ENCODE results near the gene OSBPL7. TPM values are rescaled to one million over a fixed set of nuclear protein-coding genes. Genes with fewer than 3 reads are reported as not detected.

Gene OSBPL7
- total RNA-seq, 1 donor = 6.9 TPM

DNA sequence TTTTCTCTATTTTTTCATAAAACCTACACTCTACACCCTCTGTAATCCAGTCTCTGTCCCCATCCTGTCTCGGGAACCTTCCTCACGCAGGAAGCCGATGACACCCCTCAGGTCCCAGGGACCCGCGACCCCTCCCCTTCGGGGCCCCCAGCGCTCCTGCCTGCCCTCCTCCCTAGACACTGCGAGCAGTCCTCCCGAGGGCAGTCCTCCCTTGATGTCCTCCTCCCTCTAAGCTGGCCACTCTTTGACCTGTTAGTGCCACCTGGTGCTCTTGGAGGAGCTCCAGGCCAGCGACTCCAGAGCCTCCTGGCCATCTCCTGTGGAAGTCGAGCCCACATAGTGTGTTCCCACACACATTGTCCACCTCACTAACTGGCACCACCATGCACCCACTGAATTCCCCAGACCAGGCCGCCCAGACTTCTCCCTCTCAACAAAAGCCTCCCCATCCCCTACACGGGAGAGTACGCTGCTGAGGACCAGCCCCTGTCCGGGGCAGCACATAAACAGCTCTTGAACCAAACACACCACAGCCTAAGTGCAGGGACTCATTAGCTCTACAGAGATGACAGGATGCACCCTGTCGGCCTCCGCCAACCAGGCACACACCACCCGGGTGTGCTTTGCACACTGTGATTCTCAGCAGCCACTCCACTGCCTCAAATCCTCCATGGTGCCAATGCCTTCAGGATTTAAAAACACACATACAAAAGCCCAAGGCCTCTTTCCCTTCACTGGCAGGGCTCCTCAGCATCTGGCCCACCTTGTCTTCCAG, 9.3 kb downstream of the OSBPL7 start:
- TF ChIP-seq, protein P1, sequence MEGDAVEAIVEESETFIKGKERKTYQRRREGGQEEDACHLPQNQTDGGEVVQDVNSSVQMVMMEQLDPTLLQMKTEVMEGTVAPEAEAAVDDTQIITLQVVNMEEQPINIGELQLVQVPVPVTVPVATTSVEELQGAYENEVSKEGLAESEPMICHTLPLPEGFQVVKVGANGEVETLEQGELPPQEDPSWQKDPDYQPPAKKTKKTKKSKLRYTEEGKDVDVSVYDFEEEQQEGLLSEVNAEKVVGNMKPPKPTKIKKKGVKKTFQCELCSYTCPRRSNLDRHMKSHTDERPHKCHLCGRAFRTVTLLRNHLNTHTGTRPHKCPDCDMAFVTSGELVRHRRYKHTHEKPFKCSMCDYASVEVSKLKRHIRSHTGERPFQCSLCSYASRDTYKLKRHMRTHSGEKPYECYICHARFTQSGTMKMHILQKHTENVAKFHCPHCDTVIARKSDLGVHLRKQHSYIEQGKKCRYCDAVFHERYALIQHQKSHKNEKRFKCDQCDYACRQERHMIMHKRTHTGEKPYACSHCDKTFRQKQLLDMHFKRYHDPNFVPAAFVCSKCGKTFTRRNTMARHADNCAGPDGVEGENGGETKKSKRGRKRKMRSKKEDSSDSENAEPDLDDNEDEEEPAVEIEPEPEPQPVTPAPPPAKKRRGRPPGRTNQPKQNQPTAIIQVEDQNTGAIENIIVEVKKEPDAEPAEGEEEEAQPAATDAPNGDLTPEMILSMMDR (IDR thresholded peaks at IDR 0.05; ENCODE audit: insufficient read depth, low read depth, low read length) = no peak
- H3K4me3 ChIP-seq (ENCODE audit: low read depth, low read length) = no peak overlapping the region
- DNase-seq (ENCODE audit: low read depth) = no peak

- TF ChIP-seq, protein P1 (IDR thresholded peaks at IDR 0.05; ENCODE audit: insufficient read depth, low read depth, low read length) = no peak
- DNase-seq (ENCODE audit: low read depth) = no peak
Measured at GRCh38 chr17:47811709-47812108, 9.9 kb downstream of the OSBPL7 start.

DNA sequence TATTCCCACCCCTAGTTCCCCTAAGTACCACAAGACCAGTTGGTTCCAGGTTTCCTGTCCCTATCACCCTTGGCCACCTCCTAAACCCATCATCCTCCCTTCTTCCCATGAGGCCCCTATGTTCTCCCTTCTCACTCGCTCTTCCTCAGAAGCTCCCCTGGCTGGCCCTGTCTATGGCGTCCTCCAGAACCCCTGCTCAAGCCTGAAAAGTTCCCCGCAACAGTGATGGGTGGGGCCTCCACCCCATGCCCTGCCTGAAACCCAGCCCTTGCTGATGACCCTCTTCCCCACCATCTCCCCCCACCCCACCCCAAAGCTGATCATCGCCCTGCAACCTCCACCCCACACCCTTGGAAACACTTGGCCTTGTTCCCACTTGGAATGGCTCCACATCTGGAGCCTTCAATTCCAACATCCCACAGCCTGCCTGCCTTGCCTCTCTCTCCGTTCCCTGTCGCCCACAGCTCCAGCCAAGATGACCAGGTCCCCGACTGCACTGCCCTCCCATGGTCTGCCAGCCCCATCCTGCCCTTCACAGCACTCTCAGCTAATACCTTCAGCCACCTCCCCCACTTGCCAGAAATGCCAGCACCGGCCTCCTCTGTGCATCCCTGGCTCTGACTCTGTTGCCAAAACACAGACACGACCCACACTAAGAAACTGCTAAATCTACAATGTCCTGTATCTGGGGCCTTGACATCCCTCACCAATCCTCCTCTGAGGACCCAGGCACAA, 10.5 kb downstream of the OSBPL7 start:
- no peak for DNase-seq (ENCODE audit: low read depth)
- TF ChIP-seq, protein P1 (IDR thresholded peaks at IDR 0.05; ENCODE audit: insufficient read depth, low read depth, low read length) = no peak
- H3K4me3 ChIP-seq (ENCODE audit: low read depth, low read length) = no peak overlapping the region

More at GRCh38 chr17:47811709-47812108, 9.9 kb downstream of the OSBPL7 start:
- no peak overlapping the region for H3K4me3 ChIP-seq (ENCODE audit: low read depth, low read length)

DNA sequence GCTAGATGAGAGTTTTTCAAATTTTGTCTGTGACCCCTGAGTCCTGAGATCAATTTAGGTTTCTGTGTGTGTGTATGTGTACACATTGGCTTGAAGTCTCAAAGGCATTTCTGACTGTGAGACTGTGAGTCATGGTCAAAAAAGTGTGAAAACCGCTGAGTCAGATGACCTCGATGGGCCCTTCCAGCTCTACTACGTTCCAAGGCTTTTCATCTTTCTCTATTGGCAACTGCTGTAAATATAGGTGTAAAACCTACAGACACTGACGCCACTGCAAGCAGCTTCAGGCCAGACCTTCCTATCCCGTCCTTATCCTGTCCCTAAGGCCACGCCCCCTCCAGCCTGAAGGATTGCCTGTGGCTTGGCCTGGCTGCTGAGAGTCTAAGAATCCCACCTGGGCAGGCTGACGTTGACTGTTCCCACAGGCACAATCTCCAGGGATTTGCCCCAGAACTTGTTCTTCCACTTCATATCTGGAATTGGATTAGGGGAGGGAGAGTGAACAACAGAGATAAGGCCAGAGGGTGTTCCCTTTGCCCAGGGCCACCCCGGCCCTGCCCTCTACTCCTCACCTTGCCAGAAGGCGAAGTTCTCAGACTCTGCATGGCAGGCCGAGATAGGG, 11.3 kb downstream of the OSBPL7 start:
- TF ChIP-seq, protein P1 (IDR thresholded peaks at IDR 0.05; ENCODE audit: insufficient read depth, low read depth, low read length) = no peak
- no peak overlapping the region for H3K4me3 ChIP-seq (ENCODE audit: low read depth, low read length)
- DNase-seq (ENCODE audit: low read depth) = peak; percentile 90

DNA sequence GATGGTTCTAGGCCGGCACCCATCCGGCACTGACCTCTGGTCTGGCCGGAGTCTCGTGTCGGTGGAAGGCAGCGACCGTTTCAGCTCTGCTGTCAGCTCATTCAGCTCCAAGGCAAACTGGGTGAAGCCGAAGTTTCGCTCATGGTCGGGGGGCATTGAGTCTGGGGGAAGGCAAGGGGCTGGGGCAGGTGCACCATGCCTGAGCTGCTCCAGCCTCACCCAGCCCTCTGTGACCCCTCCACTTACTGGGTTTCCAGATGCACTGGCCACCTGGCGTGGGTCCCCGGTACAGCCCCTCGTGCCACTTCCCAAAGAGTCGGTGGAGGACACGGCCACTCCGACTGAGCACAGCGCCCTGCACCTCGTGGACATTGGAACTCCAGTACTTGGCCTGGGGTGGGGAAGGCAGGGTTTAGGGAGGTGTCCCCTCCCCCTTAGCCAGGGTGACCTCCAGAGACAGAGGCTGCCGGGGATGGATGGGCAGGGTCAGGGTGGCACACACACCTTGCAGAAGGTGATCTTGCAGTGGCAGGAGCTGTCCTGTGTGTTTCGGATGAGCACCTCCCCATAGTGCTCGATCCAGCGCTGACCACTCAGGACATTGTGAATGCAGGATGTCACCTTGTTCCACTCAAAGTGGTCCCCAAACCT, 12.6 kb downstream of the OSBPL7 start:
- DNase-seq (ENCODE audit: low read depth) = no peak
- H3K4me3 ChIP-seq (ENCODE audit: low read depth, low read length) = no peak overlapping the region
- TF ChIP-seq, protein P1 (IDR thresholded peaks at IDR 0.05; ENCODE audit: insufficient read depth, low read depth, low read length) = no peak

GRCh38 chr17:47808036-47808829, 13.4 kb downstream of the OSBPL7 start:
- TF ChIP-seq, protein P1 (IDR thresholded peaks at IDR 0.05; ENCODE audit: insufficient read depth, low read depth, low read length) = no peak
- no peak overlapping the region for H3K4me3 ChIP-seq (ENCODE audit: low read depth, low read length)
- DNase-seq (ENCODE audit: low read depth) = no peak

Measured in fibroblast of villous mesenchyme (primary cell).